H1 (cell line): ENCODE data around the gene OGFR. TPM values are rescaled to one million over a fixed set of nuclear protein-coding genes. Genes with fewer than 3 reads are reported as not detected.

Source experiments
- CTCF ChIA-PET: fragments of 300-600 bp; sonication (Branson Sonifier 250); formaldehyde crosslinking; loops from one replicate; lab custom pipeline; 2021; ENCODE audit not compliant: partially characterized antibody; lab: Charles Lee
- POLR2A ChIA-PET: fragments of 300-600 bp; sonication (Branson Sonifier 250); formaldehyde crosslinking; loops from one replicate; lab custom pipeline; 2021; ENCODE audit warnings: inconsistent platforms; ENCODE audit not compliant: partially characterized antibody; lab: Charles Lee
- DNase-seq, 2 experiments: peaks; one replicate each; pipeline versions ENCODE4 v3.0.0 to v3.0.0-alpha.2; 2010 to 2022; ENCODE audit warnings: low spot score in 2 of 2, low read depth in 1 of 2, mixed read lengths in 1 of 2
- FAIRE-seq: peaks from 2 replicates; lab custom pipeline; 2011; peaks lifted over from hg19 to GRCh38; lab: Jason Lieb, UNC
- H2AFZ ChIP-seq: 2 replicates; pipeline ENCODE4 v1.8.1; 2012; ENCODE audit warnings: low read length, inconsistent platforms
- H2AK5ac ChIP-seq: 2 replicates; pipeline ENCODE4 v1.6.1; 2013; ENCODE audit warnings: low read depth, low read length
- H2BK120ac ChIP-seq: replicated peaks from 2 replicates; pipeline ENCODE3; 2013; ENCODE audit warnings: low read depth, low read length, inconsistent platforms
- H2BK12ac ChIP-seq: 2 replicates; pipeline ENCODE4 v1.6.1; 2013; ENCODE audit warnings: low read depth, low read length
- H2BK15ac ChIP-seq: 2 replicates; pipeline ENCODE4 v1.6.1; 2013; ENCODE audit warnings: low read length
- H2BK20ac ChIP-seq: 2 replicates; pipeline ENCODE4 v1.6.1; 2013; ENCODE audit warnings: low read length
- H2BK5ac ChIP-seq: 2 replicates; pipeline ENCODE4 v1.6.1; 2013; ENCODE audit warnings: low read depth, low read length
- H3K14ac ChIP-seq: 2 replicates; pipeline ENCODE4 v1.6.1; 2013; ENCODE audit warnings: inconsistent platforms; ENCODE audit not compliant: insufficient read length
- H3K18ac ChIP-seq: 2 replicates; pipeline ENCODE4 v1.6.1; 2013; ENCODE audit warnings: low read length; ENCODE audit errors: extremely low read depth
- H3K23ac ChIP-seq: 2 replicates; pipeline ENCODE4 v1.6.1; 2013; ENCODE audit warnings: inconsistent platforms; ENCODE audit not compliant: insufficient read length
- H3K23me2 ChIP-seq: 2 replicates; pipeline ENCODE4 v1.6.1; 2013; ENCODE audit warnings: low read depth, low read length
- H3K27ac ChIP-seq: 2 replicates; pipeline ENCODE4 v1.6.1; 2011; ENCODE audit warnings: low read depth, low read length, inconsistent platforms
- H3K27me3 ChIP-seq, 4 experiments: replicated peaks in 1 of 4; 1 replicate in 1 of 4; 2 replicates in 3 of 4; pipeline versions ENCODE4 v1.6.1 to v1.8.1; 2011 to 2013; ENCODE audit warnings: low read length in 3 of 4, mild to moderate bottlenecking in 3 of 4, inconsistent platforms in 2 of 4, mixed read lengths in 2 of 4, moderate library complexity in 1 of 4; ENCODE audit not compliant: control insufficient read depth in 3 of 4, insufficient read depth in 3 of 4; ENCODE audit errors: extremely low read depth in 1 of 4
- H3K36me3 ChIP-seq, 4 experiments: 2 replicates each; pipeline versions ENCODE4 v1.6.1 to v1.8.1; 2011 to 2013; ENCODE audit warnings: mild to moderate bottlenecking in 4 of 4, low read length in 3 of 4, moderate library complexity in 2 of 4, control low read depth in 1 of 4, inconsistent platforms in 1 of 4; ENCODE audit not compliant: insufficient read depth in 4 of 4, control insufficient read depth in 2 of 4
- H3K4ac ChIP-seq: replicated peaks from 2 replicates; pipeline ENCODE3; 2013; ENCODE audit warnings: low read length, low read depth, mixed read lengths, inconsistent platforms; ENCODE audit not compliant: insufficient read length
- H3K4me1 ChIP-seq, 4 experiments: replicated peaks in 1 of 4; 1 replicate in 1 of 4; 2 replicates in 3 of 4; pipeline versions ENCODE4 v1.6.1 to v1.8.1; 2011 to 2013; ENCODE audit warnings: low read length in 3 of 4, inconsistent platforms in 2 of 4, mixed read lengths in 1 of 4; ENCODE audit not compliant: insufficient read depth in 4 of 4, control insufficient read depth in 3 of 4
- H3K4me2 ChIP-seq, 2 experiments: 2 replicates each; pipeline versions ENCODE4 v1.6.1 to v1.8.1; 2011 to 2013; ENCODE audit warnings: low read depth in 2 of 2, low read length in 2 of 2, control low read depth in 1 of 2, inconsistent platforms in 1 of 2, mild to moderate bottlenecking in 1 of 2; ENCODE audit not compliant: insufficient read depth in 1 of 2
- H3K4me3 ChIP-seq, 4 experiments: fragments of 200-600, 300-600 bp in 1 of 4; sonication (generic), shearing (Covaris generic), sonication (Bioruptor Twin) in 1 of 4; 2 replicates each; pipeline versions ENCODE4 v1.5.1 to v1.8.1; 2011 to 2016; ENCODE audit warnings: low read length in 4 of 4, low read depth in 3 of 4, control low read depth in 2 of 4, inconsistent platforms in 2 of 4, mild to moderate bottlenecking in 2 of 4, mixed read lengths in 1 of 4, moderate library complexity in 1 of 4; ENCODE audit not compliant: insufficient read depth in 2 of 4; ENCODE audit errors: extremely low read depth in 1 of 4
- H3K56ac ChIP-seq: replicated peaks from 2 replicates; pipeline ENCODE3; 2013; ENCODE audit warnings: low read depth, mild to moderate bottlenecking, mixed read lengths, low read length, inconsistent platforms; ENCODE audit not compliant: insufficient read length
- H3K79me1 ChIP-seq: 2 replicates; pipeline ENCODE4 v1.6.1; 2013; ENCODE audit warnings: low read depth, low read length, control low read depth
- H3K79me2 ChIP-seq, 2 experiments: 2 replicates each; pipeline versions ENCODE4 v1.6.1 to v1.8.1; 2012 to 2013; ENCODE audit warnings: low read length in 2 of 2, mild to moderate bottlenecking in 2 of 2, inconsistent platforms in 1 of 2; ENCODE audit not compliant: insufficient read depth in 2 of 2, control insufficient read depth in 1 of 2
- H3K9ac ChIP-seq, 4 experiments: replicated peaks in 1 of 4; 1 replicate in 1 of 4; 2 replicates in 3 of 4; pipeline versions ENCODE4 v1.6.1 to v1.8.1; 2011 to 2013; ENCODE audit warnings: low read depth in 3 of 4, low read length in 3 of 4, control low read depth in 2 of 4, mild to moderate bottlenecking in 2 of 4, moderate library complexity in 2 of 4, inconsistent platforms in 1 of 4; ENCODE audit errors: extremely low read depth in 1 of 4
- H3K9me3 ChIP-seq, 2 experiments: 2 replicates each; pipeline versions ENCODE4 v1.6.1 to v1.8.1; 2012 to 2013; ENCODE audit warnings: mild to moderate bottlenecking in 2 of 2, moderate library complexity in 2 of 2, control low read depth in 1 of 2, inconsistent platforms in 1 of 2, low read depth in 1 of 2, low read length in 1 of 2, mixed read lengths in 1 of 2; ENCODE audit not compliant: insufficient read depth in 2 of 2
- H4K20me1 ChIP-seq, 2 experiments: replicated peaks in 1 of 2; 2 replicates each; pipeline versions ENCODE3 to v1.8.1; 2011 to 2013; ENCODE audit warnings: inconsistent platforms in 2 of 2, low read length in 2 of 2, mild to moderate bottlenecking in 1 of 2; ENCODE audit not compliant: insufficient read depth in 2 of 2, control insufficient read depth in 1 of 2
- H4K5ac ChIP-seq: 2 replicates; pipeline ENCODE4 v1.6.1; 2013; ENCODE audit warnings: low read length, low read depth, mixed read lengths, inconsistent platforms; ENCODE audit not compliant: insufficient read length
- H4K8ac ChIP-seq: 2 replicates; pipeline ENCODE4 v1.8.0; 2013; ENCODE audit warnings: mild to moderate bottlenecking, moderate library complexity, low read length, inconsistent platforms; ENCODE audit not compliant: insufficient read depth; ENCODE audit errors: extremely low read depth
- H4K91ac ChIP-seq: replicated peaks from 2 replicates; pipeline ENCODE3; 2013; ENCODE audit warnings: low read length, mixed read lengths, inconsistent platforms; ENCODE audit not compliant: insufficient read length
- BCL11A ChIP-seq, 2 experiments: IDR thresholded peaks; one replicate each; pipeline ENCODE4 v1.6.1; 2011; ENCODE audit warnings: low read depth in 2 of 2, low read length in 2 of 2, mild to moderate bottlenecking in 2 of 2
- CHD2 ChIP-seq: IDR thresholded peaks from 2 replicates; pipeline ENCODE4 v1.6.1; 2012; ENCODE audit warnings: low read length, improper control_type of control experiment
- HDAC6 ChIP-seq: IDR thresholded peaks from one replicate; pipeline ENCODE4 v1.7.1; 2012; ENCODE audit warnings: low read depth, mild to moderate bottlenecking, inconsistent platforms, low read length, moderate library complexity
- KDM4A ChIP-seq: IDR thresholded peaks from one replicate; pipeline ENCODE4 v1.7.1; 2012; ENCODE audit warnings: low read depth, mild to moderate bottlenecking, moderate library complexity, low read length, inconsistent platforms; ENCODE audit not compliant: severe bottlenecking
- KDM5A ChIP-seq: fragments of 200-600 bp; IDR thresholded peaks from 2 replicates; pipeline ENCODE4 v1.7.1; 2012; ENCODE audit warnings: mild to moderate bottlenecking, low read length, inconsistent platforms, mixed read lengths
- NANOG ChIP-seq: IDR thresholded peaks from 2 replicates; pipeline ENCODE4 v1.6.1; 2011; ENCODE audit warnings: low read length, low read depth, mild to moderate bottlenecking, inconsistent platforms; ENCODE audit not compliant: insufficient read depth, poor library complexity, severe bottlenecking
- POLR2A ChIP-seq, 2 experiments: IDR thresholded peaks; 1 replicate in 1 of 2; 2 replicates in 1 of 2; pipeline ENCODE4 v1.6.1; 2011; ENCODE audit warnings: low read depth in 2 of 2, low read length in 2 of 2, mild to moderate bottlenecking in 2 of 2; ENCODE audit errors: control extremely low read depth in 1 of 2
- SAP30 ChIP-seq: fragments of 300-600 bp; sonication (generic); IDR thresholded peaks from 2 replicates; pipeline ENCODE4 v1.7.1; 2012; ENCODE audit warnings: low read length, moderate library complexity, mild to moderate bottlenecking, inconsistent platforms; ENCODE audit not compliant: insufficient read depth, insufficient replicate concordance
- SIRT6 ChIP-seq: IDR thresholded peaks from one replicate; pipeline ENCODE4 v1.7.1; 2012; ENCODE audit warnings: low read length, inconsistent platforms
- SIX5 ChIP-seq: IDR thresholded peaks from 2 replicates; pipeline ENCODE4 v1.6.1; 2011; ENCODE audit warnings: mild to moderate bottlenecking, low read depth, low read length
- YY1 ChIP-seq: IDR thresholded peaks from 2 replicates; pipeline ENCODE4 v1.6.1; 2011; ENCODE audit warnings: low read depth, mild to moderate bottlenecking, low read length
- ZNF274 ChIP-seq: IDR thresholded peaks from 2 replicates; pipeline ENCODE4 v1.7.0; 2012; ENCODE audit warnings: low read length, borderline replicate concordance; ENCODE audit errors: extremely low read depth
- WGBS, 2 experiments: shearing (Covaris generic) in 1 of 2; methylation state at CpG; one replicate each; pipeline versions ENCODE4 v1.1.6 to v1.1.7; 2013 to 2015; ENCODE audit warnings: low lambda C conversion rate in 2 of 2, mixed read lengths in 2 of 2, inconsistent platforms in 1 of 2, low coverage in 1 of 2, missing lambda C conversion rate in 1 of 2; ENCODE audit not compliant: insufficient replicate concordance in 2 of 2, insufficient coverage in 1 of 2, insufficient read length in 1 of 2; ENCODE audit errors: extremely low coverage in 1 of 2, missing lambda C conversion rate in 1 of 2; 5-methylcytosine and 5-hydroxymethylcytosine counted together
- polyA plus RNA-seq, 7 experiments: library from polyadenylated mRNA; depleted of rRNA in 3 of 7; stranded (reverse) in 5 of 7; unstranded in 2 of 7; fragments of >200 nt in 5 of 7; fragments of 200-250 nt in 2 of 7; gene quantifications; 1 replicate in 5 of 7; 2 replicates in 1 of 7; 4 replicates in 1 of 7; pipeline versions ENCODE4 v1.2.1 to v1.2.3, GENCODE V29; 2011 to 2013; ENCODE audit warnings: missing spikeins in 2 of 7, mixed read lengths in 2 of 7
- total RNA-seq: library from RNA; stranded (reverse); fragmentation: NEBNext Ultra II Directional; extraction: Animal tissue kit (Norgen Biotek cat#: 25700); gene quantifications from 2 replicates; pipeline ENCODE4 v1.2.1, GENCODE V29; 2021

The OGFR gene
- total and polyA plus RNA-seq, 2 of the 8 experiments (the other 6 are each of a cell fraction or from before 2014, with no cell fraction given), result 13.9 to 25.1 TPM

GRCh38 chr20:62809530-62810428 lies 5.1 kb downstream of the OGFR start:
- no peaks in the 10 kb centered on the region; a peak in 1 of 7 replicates for H3K27me3 ChIP-seq
- no peak overlapping the region for H3K4me2 ChIP-seq
- H2AFZ ChIP-seq, result no peak overlapping the region
- H2BK20ac ChIP-seq, result no peak overlapping the region
- 89% methylated on average over 23 of the region's 24 CpGs; no CpG with 5 or more reads in 1 of the 2 experiments for WGBS, 2 experiments
- H3K4ac ChIP-seq, result no peak overlapping the region
- DNase-seq, result no peak
- no peak overlapping the region; the same call in 1 of the 2 replicates for H2BK5ac ChIP-seq
- no peak overlapping the region for H4K5ac ChIP-seq
- H3K4me3 ChIP-seq, result no peak overlapping the region
- peaks cover 0 to 20% (median 9%) of the 10 kb centered on the region in 4 experiments; a peak in 4 of 8 replicates for H3K36me3 ChIP-seq
- peak overlapping the region; percentile 51; the same call in 1 of the 2 replicates for H4K8ac ChIP-seq
- peaks cover 6 to 21% of the 10 kb centered on the region in 2 experiments for H4K20me1 ChIP-seq
- H3K9ac ChIP-seq, result no peak overlapping the region
- H3K79me1 ChIP-seq, result peaks cover 6% of the 10 kb centered on the region; the same call in 1 of the 2 replicates
- POLR2A ChIA-PET, result interaction anchor here (0.5 to 1.3 kb wide), 2 partner anchors 18 to 22 kb away, joined by 3 read pairs; no protein-coding TSS in a partner anchor
- no peak overlapping the region for H3K27ac ChIP-seq
- H3K4me1 ChIP-seq, result peaks cover 0 to 8% (median 8%) of the 10 kb centered on the region in 4 experiments; a peak in 6 of 7 replicates
- no peak overlapping the region for H3K14ac ChIP-seq
- H2AK5ac ChIP-seq, result no peak overlapping the region
- no peak overlapping the region for H3K18ac ChIP-seq
- H3K23ac ChIP-seq, result no peak overlapping the region
- H3K9me3 ChIP-seq, result no peaks in the 10 kb centered on the region
- no peak overlapping the region for H2BK15ac ChIP-seq
- H3K56ac ChIP-seq, result no peak overlapping the region
- H4K91ac ChIP-seq, result no peak overlapping the region
- H2BK120ac ChIP-seq, result no peak overlapping the region
- CTCF ChIA-PET, result interaction anchor here (0.7 to 3.1 kb wide), 14 partner anchors 13 to 159 kb away, joined by 3 to 23 read pairs (median 6); partner anchors contain the start of gene NTSR1
- no peak for FAIRE-seq
- no peak overlapping the region for H2BK12ac ChIP-seq
- peaks cover 6% of the 10 kb centered on the region; the same call in 1 of the 2 replicates for H3K23me2 ChIP-seq
- no peaks in the 10 kb centered on the region for H3K79me2 ChIP-seq
- TF ChIP-seq SAP30 (no peak), SIRT6 (no peak), YY1 (no peak), KDM4A (no peak), ZNF274 (no peak), NANOG (no peak), SIX5 (no peak), HDAC6 (no peak), BCL11A (IDR thresholded peaks at IDR 0.05; ENCODE audit: low read depth in 2 of 2, low read length in 2 of 2) (no peak), POLR2A (IDR thresholded peaks at IDR 0.05; ENCODE audit: control extremely low read depth in 1 of 2, low read depth in 2 of 2, low read length in 2 of 2) (no peak), KDM5A (no peak), CHD2 (no peak)
